IPS-NIHi7 (cell line): ENCODE results near the gene AP2B1.

Experiments used
- DNase-seq: peaks from one replicate; pipeline ENCODE4 v3.0.0; 2012; ENCODE audit warnings: mixed read lengths; ENCODE audit errors: extremely low spot score

The AP2B1 gene

DNA sequence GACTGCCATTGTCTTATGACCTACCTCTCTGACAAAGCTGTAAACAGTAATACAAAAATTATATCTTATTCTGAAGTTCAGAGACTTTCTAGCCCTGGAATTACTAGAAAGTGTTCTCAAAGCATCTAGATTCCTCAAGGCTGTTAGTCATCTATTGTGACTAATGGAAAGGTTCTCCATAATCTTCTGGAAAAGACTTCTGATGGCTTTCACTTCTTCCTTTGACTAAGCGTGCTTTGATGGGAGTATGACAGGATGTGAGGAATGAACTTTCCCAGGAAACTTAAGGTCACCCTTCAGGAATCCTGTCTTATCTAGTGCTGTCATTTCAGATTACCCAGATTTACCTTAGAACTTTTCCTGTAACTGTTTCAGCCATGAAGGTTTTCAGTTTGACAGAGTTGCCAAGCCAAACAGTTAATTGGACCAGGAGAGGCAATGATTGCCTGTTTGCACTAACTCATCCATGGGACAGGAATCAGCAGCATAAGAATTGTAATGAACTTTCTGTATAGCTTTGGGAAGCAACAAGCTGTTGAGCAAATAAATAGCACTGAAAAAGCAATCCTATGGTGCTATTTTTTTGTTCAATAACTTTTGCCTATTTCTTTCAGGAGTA lies 43.5 kb downstream of the AP2B1 start:
- DNase-seq, result peak; percentile 10

DNA sequence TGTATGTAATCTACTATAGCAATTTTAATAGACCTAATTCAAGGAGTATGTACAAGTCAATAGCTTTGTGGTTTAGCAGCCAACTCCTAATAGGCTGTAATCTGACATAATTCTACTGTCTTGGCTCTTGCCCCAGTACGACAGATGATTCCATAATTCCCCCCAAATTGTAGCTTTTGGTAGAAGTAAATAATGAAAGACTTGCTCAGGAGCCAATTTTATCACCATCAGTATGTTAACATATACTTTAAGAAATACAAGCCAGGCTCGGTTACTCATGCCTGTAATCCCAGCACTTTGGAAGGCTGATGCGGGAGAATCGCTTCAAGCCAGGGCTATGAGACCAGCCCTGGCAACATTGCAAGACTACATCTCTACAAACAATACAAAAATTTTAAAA lies 53.9 kb downstream of the AP2B1 start:
- no peak for DNase-seq

DNA sequence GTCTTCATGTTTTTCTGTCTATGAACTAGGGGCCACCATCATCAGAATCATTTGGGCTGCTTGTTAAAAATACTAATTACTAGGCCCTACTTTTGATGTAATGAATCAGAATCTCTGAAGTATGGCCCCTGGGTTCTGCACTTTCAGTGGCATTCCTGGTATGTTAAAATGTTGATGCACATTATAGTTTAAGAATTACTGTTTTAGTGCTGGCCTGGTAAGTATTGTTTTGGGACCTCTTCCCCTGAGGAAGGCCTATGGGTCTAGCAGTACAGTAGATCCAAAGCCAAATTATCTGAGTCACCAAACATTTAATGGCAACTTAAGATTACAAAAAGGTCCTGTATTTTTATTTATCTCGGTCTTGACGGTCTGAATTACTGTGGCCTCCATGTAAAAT lies 58.8 kb downstream of the AP2B1 start:
- no peak for DNase-seq

DNA sequence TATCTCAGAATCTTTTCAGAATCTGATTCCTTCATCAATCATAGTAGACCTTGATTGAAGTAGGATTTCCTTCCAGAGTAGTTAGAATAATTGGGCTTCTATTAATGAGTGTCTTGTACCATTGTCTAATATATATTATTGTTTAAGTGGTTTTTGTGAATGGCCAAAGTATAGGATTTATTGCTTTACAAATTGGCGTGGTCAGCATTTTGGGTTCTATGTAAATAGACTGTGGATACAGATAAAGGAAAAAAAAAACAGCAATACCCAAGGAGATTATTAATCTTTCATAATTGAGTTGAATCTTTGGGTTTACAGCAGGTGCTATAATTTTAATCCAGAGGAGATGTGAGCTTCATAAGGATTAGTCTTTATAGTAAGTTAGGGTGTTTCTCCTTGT lies 64.3 kb downstream of the AP2B1 start:
- DNase-seq, result no peak

DNA sequence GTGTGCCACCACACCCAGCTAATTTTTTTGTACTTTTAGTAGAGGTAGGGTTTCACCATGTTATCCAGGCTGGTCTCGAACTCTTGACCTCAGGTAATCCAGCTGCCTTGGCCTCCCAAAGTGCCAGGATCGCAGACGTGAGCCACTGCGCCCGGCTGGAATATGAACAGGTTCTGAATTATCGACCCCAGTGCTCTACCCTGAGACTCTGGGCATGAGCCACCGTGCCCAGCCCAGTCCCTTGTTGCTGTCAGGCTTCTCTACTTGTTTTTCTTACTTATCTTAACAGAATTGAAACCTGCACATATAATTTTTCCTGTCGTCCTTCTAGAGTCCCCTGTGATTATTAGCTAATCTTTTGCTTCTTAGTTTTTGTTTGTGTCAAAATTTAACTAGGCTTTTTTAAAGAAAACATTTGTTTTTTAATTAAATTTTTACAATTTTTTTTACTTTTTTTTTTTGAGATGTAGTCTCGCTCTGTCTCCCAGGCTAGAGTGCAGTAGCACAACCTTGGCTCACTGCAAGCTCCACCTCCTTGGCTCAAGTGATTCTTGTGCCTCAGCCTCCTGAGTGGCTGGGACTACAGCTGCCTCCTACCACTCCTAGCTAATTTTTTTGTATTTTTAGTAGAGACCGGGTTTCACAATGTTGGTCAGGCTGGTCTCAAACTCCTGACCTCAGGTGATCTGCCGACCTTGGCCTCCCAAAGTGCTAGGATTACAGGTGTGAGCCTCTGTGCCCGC lies 66.7 kb downstream of the AP2B1 start:
- no peak for DNase-seq

DNA sequence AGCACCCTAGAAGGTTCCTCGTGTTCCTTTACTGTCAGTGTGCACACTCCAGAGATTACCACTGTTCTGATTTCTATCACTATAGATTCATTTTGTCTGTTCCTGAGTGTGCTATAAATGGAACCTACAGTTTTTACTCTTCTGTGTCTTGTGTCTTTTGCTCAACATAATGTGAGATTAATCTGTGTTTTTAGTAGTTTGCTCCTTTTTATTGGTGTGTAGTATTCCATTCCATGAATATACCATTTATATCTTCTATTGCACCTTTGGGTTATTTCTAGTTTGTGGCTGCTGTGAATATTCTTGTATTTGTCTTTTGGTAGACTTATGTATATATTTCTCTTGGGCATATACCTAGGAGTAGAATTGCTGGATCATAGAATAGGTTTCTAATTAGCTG lies 68.2 kb downstream of the AP2B1 start:
- DNase-seq, result no peak

DNA sequence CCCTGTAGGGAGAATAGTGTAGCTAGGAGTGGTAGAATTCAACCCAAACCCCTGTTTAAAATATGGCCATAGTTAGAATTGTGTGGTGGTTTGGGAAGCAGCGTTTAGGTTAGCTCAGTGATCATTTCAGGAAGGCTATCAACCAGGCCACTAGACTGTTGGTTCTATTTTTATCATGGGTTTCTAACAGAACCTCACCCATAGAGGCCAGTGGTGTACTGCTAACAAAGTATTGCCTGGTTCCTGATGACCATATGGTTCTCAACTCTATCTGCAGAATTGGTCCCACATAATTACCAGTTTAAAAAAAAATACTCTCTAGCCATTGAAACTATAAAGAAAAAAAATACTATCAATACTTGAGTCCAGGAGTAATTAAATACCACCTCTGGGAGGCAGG lies 73.8 kb downstream of the AP2B1 start:
- no peak for DNase-seq

DNA sequence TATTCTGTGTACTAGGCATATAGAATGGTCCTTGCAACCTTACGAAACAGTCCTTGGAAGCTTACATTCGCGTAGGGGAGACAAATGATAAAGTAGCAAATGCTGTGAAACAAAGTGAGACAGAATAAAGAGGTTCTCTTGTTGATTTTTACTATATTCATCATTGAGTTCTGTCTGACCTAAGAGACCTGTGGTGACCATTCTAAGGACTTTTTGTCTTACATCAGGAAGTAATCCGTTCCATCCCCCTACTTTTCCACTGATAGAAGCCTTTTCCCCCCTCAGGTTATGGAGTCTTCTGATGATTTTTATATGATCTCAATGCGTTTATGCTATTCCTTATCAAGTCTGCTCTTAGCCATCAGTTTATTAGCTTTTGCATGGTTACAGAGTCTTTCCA lies 77.6 kb downstream of the AP2B1 start:
- DNase-seq, result no peak

DNA sequence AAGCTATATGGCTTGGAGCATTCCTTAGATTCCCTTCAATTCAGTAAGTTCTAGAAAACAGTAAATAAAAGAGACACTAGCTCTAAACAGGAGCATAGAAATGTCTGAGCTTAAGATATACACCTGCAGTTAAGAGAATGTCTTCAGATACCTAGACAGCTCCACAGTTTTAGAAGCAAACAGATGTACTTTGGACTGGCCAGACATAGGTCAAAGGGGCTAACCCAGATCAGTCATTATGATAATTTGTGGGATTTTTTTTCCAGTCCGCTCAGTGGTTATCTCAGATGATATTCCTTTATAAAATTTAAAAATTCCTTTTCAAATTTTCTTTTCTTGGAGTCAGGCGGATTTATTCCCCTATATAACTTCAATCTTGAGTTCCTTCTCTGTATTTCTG lies 78.5 kb downstream of the AP2B1 start:
- no peak for DNase-seq

DNA sequence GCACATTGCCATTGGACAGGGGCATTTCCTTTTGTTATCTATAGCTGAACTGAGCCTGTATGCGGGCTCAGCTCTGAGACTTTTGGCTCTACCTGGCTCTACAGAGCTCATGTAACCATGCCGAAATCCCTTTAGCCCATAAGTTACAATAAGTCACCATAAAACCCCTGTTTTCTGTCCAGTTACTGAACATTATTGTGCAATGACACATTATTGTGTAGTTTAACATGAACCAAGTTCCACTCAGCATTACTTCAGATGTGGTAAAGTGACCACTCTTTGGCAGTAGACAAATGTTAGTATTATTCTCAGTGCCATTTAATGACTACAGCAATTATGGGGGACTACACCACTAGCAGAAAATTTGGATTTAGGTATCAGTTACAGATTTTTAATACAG lies 78.9 kb downstream of the AP2B1 start:
- no peak for DNase-seq

DNA sequence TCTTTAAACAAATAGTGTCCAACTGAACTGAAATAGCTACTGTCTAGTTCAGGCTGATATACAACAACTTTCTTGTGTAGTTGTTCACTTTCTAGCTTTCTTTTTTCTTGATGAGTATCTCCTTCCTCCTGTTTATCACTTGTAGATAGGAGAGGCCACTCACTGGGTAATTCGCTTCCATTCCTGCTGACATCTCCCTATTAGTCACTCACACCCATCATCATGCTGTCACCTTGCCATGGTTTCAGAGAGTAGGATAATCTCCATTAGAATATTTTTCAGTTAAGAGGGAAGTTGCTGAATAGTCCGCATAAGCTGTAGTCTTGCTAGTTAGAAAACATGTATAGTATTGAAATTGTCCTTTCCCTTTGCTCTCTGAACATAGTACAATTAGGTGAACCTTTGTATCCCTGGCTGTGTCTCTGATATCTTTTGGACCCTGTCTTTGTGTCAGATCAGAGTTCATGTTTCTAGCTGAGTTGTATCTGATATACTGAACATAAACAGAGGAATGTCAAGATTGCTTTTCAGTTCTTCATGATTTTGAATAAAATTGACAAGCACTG lies 79.9 kb downstream of the AP2B1 start:
- no peak for DNase-seq

DNA sequence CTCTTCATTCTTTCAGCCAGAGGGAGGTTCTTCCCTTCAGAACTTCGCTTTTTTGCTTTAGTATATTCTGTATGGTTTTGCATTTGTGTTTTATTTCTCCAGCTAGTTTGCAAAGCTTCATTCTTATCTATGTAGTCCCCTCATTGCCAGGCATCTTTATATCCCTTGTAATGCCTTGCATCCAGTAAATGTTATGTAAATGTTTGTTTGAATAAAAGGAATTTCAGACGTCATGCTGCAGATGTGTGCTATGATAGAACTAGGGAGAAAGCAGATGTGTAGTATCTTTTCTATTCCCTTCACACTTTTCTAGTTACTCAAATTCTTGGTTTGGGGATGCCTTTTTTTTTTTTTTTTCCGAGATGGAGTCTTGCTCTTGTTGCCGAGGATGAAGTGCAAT lies 81.7 kb downstream of the AP2B1 start:
- DNase-seq, result no peak

DNA sequence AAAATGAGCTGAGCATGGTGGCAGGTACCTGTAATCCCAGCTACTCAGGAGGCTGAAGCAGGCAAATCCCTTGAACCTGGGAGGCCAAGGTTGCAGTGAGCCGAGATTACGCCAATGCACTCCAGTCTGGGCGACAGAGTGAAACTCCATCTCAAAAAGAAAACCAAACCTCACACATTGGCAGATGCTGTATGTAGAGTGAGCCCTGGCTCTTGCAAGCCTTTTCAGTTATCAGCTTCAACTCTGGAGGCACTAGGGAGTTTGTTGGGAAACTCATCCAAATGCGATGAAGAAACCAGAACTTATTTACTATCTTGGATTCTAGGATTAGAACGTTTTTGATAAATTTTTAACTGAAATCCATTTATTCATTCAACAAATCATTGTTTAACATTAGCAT lies 87.4 kb downstream of the AP2B1 start:
- DNase-seq, result no peak

DNA sequence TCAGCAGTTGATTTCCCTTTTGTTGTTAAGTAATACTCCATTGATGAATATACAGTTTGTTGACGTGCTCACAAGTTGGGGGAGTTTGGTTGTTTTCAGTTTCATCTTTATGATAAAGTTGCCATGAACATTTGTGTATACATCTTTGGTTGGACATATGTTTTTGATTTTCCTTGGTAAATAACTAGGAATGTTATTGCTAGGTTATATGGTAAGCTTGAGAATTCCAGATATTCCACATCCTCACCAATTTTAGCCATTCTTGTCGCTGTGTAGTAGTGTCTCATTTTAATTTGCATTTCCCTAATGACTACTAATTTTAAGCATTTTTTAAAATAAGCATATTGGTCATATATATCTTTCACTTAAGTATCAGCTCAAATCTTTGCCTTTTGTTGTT lies 89.3 kb downstream of the AP2B1 start:
- no peak for DNase-seq

DNA sequence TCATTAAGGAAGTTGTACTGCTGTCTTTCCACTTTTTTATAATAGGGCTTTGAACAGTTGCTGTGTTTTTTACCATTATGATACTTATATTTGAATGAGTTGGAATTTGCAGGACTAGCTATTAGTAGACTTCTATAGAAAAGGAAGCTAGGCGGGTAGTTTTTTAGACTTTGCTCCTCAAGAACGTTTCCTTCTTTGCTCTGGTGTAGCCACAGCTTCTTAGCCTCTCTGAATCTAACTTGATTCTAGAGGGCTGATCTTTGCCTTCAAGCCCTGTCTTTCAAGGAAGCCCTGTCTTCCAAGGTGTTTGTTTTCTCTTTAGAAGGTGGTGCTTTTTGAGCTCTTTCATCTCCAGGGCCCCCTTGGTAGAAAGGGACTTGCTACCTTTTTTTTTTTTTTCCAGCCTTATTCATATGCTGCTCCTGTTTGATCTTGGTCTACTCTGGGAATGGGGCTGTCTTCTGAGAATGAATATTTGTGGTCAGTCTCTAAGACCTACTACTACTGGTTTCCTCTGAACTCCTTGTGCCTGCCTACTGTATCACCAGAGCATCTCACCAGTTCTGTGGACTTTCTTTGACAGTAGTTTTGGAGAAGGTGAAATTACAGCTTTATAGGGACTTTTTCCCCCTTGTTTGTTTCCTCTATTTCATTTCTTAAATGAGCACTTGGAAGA lies 92.0 kb downstream of the AP2B1 start:
- DNase-seq, result no peak

DNA sequence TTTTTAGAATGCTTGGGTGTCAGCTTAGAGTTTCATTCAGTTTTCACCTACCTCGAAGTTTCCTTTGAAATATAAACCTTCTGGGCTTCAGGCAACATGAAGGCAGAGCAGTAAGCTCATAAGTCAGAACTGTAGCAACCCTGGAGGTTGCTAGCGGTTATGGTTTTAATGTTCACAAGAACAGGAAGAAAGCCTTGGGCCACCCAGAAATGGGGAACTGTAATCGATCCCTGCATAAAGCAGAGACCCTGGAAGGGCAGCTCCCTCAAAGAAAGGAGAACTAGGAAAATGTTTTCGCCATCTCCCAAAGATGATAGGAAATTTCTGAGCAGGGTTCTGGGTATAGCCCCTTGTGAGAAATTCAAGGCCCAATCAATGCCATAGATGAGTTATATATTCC lies 96.5 kb downstream of the AP2B1 start:
- DNase-seq, result no peak

DNA sequence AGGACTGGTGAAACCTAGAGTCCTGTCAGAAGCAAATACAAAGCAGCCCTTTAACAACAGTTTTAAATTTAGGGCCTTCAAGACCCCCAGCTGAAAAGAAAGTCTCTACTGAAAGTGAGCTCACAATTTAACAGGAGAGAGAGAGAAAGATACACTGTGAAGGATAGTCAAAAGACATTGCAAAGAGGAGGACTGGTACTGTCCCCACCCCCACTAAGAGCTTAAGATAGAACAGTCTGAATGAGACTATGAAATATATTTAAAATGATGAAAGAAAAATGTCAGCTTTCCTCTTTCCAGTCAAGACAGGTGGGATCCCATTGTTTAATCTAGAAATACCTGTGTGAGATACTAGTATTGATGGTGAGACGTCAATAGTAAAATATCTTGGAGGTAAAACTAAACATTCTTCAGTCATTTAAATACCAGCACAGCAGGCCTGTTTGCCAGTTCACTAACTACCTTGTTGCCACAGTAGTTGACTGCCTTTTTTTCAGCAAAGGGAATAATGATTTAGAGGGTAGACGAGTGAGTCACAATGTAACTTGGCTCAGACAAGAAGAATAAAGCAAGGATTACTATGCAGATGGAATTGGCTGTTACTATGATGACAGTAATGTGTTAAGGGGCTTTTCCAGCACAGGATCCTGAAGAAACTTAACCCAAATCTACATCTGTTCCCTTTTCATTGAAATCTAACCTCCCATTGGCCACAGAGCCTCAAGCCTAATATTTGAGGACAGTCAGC lies 97.1 kb downstream of the AP2B1 start:
- peak; percentile 55 for DNase-seq

DNA sequence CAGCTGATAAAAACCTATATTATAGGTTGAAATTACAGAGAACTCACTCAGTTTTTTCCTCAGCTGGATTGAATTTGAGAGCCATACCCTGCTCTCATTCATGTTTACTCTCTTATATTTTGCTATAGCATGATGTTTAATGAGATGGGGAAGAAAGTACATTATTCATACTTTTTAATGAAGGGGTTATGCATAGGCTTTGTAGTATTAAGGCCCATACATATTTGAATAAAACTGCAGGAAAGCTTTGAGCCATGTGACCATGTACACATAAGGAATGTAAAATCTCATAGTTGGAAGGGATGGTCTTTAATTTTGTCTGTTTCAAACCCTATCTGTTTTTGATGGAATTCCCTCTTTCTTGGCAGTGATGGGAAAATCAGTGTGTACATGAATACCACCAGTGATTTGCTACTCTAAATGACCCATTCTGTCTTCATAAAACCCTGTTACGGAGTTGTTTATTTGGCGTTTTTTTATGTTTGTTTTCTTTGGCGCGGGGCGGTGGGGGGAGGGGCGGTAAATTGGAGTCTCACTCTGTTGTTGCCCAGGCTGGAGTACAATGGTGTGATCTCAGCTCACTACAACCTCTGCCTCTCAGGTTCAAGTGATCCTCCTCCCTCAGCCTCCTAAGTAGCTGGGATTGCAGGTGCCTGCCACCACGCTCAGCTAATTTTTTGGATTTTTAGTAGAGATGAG lies 105.5 kb downstream of the AP2B1 start:
- no peak for DNase-seq

DNA sequence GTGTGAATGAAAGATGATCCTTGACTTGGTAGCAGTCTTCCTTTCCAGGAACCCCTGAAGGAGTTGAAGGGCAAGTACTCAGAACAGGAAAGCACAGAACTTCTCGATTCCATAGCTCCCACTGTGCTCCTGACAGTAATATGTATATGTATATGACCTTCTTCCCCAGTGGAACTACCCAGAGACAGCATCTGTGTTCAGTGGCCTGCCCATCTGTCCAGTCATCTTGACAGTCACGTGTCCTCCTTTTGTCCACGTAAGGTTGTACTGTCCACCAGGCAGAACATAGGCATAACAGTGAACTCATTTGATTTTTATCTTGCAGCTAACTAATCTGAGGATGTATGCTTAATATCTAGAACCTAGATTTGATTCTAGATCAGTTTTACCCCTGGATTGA lies 106.5 kb downstream of the AP2B1 start:
- DNase-seq, result no peak

DNA sequence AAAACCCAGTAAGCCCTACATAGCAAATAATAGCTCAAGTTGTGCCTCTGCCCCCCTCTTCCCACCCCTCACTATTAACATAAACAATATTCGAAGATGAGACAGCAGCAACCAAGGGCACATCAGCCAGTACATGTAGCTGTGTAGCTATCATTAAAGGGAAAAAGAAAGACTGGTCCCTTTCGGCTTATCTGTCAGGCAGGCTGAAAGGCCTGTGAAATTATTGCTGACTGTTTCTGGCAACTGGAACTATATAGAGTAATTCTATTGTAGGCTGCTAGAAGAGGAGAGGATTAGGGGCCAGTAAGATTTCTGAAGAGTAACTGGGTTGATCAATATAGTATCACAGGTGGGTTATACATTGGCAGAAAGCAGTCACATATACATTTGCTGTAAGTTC lies 107.8 kb downstream of the AP2B1 start:
- DNase-seq, result no peak

DNA sequence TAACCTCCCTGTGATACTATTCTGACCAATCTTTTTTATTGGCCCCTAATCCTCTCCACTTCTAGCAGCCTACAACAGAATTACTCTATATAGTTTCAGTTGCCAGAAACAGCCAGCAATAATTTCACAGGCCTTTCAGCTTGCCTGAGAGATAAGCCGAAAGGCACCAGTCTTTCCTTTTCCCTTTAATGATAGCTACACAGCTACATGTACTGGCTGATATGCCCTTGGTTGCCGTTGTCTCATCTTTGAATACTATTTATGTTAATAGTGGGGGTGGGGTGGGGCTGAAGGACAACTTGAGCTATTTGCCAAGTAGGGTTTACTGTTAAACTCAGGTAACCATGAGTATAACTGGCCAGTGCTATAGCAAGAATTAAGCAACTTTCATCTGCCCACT lies 108.5 kb downstream of the AP2B1 start:
- no peak for DNase-seq

DNA sequence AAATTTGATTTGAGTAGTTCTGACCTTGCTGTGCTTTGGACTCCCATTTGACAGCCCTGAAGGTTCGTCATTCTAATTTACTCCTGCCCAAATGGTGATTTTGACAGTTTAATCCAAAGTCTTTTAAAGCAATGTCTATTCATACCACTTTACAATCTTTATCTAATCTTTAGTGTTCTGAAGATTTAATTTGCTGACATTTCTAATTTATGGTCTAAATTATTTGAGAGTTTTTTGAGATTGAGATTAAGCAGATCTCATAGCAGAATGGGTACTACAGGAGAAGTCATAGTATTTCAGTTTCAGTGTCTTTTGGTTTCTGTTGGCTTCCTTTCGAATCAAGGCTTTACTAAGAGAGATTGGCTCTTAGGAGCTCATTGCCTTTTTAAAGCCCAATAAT lies 111.7 kb downstream of the AP2B1 start:
- no peak for DNase-seq
